Measurements from ENCODE around the gene RTL1. TPM values are rescaled to one million over a fixed set of nuclear protein-coding genes. Genes with fewer than 3 reads are reported as not detected.

RTL1 gene
- total and polyA plus RNA-seq, 2 of the 13 experiments (the other 11 are each of a cell fraction or from before 2014, with no cell fraction given): not detected

DNA sequence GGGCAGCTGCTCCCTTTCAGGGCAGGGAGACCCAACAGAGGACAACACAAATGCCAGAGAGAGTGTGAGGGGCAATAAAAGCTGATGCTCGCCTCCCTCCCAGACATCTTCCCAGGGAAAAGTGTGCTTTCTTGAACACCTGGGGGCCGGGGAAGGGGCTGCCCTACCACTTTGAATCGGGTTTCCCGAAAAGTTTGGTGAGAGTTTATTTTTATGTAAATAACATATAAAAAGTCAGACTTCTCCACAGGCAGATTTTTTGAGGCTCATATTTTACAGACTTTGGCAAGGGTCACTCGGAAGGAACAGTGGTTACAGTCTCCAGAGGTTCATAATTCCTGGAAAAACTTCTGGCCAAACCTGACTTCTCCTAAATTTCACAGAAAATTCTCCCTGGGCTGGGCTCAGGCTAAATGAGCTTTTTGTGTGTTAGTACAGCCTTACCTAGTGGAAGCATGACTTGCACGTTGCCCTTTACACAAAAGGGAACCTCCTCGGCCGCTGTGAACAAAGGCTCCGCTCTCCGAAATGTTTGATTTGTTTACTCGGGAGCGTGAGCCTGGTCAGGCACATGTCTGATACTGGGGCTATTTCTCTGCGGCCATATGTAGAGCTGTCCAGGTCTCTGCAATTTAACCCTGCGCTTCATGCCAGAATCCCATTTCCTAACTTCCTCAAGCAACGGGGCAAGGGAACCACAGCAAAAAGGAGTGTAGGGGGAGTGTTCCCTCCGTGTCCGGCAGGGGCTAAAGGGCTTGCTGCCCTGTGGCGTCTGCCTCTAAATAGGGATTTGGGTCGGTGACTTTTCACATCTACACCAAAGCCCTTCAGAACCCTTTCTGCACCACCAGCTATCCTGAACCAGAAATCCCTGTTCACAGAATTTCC is 3.4 kb downstream of the RTL1 start (continued):
- TF ChIP-seq, protein P1, sequence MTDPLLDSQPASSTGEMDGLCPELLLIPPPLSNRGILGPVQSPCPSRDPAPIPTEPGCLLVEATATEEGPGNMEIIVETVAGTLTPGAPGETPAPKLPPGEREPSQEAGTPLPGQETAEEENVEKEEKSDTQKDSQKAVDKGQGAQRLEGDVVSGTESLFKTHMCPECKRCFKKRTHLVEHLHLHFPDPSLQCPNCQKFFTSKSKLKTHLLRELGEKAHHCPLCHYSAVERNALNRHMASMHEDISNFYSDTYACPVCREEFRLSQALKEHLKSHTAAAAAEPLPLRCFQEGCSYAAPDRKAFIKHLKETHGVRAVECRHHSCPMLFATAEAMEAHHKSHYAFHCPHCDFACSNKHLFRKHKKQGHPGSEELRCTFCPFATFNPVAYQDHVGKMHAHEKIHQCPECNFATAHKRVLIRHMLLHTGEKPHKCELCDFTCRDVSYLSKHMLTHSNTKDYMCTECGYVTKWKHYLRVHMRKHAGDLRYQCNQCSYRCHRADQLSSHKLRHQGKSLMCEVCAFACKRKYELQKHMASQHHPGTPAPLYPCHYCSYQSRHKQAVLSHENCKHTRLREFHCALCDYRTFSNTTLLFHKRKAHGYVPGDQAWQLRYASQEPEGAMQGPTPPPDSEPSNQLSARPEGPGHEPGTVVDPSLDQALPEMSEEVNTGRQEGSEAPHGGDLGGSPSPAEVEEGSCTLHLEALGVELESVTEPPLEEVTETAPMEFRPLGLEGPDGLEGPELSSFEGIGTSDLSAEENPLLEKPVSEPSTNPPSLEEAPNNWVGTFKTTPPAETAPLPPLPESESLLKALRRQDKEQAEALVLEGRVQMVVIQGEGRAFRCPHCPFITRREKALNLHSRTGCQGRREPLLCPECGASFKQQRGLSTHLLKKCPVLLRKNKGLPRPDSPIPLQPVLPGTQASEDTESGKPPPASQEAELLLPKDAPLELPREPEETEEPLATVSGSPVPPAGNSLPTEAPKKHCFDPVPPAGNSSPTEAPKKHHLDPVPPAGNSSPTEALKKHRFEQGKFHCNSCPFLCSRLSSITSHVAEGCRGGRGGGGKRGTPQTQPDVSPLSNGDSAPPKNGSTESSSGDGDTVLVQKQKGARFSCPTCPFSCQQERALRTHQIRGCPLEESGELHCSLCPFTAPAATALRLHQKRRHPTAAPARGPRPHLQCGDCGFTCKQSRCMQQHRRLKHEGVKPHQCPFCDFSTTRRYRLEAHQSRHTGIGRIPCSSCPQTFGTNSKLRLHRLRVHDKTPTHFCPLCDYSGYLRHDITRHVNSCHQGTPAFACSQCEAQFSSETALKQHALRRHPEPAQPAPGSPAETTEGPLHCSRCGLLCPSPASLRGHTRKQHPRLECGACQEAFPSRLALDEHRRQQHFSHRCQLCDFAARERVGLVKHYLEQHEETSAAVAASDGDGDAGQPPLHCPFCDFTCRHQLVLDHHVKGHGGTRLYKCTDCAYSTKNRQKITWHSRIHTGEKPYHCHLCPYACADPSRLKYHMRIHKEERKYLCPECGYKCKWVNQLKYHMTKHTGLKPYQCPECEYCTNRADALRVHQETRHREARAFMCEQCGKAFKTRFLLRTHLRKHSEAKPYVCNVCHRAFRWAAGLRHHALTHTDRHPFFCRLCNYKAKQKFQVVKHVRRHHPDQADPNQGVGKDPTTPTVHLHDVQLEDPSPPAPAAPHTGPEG (CRISPR knock-in tag; IDR thresholded peaks at IDR 0.05): 0 out of 2 replicates have a peak, but pooled peaks have one; percentile 46
- TF ChIP-seq, protein P2, sequence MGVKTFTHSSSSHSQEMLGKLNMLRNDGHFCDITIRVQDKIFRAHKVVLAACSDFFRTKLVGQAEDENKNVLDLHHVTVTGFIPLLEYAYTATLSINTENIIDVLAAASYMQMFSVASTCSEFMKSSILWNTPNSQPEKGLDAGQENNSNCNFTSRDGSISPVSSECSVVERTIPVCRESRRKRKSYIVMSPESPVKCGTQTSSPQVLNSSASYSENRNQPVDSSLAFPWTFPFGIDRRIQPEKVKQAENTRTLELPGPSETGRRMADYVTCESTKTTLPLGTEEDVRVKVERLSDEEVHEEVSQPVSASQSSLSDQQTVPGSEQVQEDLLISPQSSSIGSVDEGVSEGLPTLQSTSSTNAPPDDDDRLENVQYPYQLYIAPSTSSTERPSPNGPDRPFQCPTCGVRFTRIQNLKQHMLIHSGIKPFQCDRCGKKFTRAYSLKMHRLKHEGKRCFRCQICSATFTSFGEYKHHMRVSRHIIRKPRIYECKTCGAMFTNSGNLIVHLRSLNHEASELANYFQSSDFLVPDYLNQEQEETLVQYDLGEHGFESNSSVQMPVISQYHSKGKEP (CRISPR knock-in tag; IDR thresholded peaks at IDR 0.05): no peak
- TF ChIP-seq, protein P3, sequence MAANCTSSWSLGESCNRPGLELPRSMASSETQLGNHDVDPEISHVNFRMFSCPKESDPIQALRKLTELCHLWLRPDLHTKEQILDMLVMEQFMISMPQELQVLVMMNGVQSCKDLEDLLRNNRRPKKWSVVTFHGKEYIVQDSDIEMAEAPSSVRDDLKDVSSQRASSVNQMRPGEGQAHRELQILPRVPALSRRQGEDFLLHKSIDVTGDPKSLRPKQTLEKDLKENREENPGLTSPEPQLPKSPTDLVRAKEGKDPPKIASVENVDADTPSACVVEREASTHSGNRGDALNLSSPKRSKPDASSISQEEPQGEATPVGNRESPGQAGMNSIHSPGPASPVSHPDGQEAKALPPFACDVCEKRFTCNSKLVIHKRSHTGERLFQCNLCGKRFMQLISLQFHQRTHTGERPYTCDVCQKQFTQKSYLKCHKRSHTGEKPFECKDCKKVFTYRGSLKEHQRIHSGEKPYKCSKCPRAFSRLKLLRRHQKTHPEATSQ (CRISPR knock-in tag; IDR thresholded peaks at IDR 0.05; ENCODE audit: borderline replicate concordance): 0 out of 2 replicates have a peak, but pooled peaks have one; percentile 48
- TF ChIP-seq HOXA3 (CRISPR knock-in tag; IDR thresholded peaks at IDR 0.05) (peak; percentile 67), ZNF451 (CRISPR knock-in tag; IDR thresholded peaks at IDR 0.05) (peak; percentile 42; the same call in 1 of the 2 replicates), ZNF430 (CRISPR knock-in tag; IDR thresholded peaks at IDR 0.05) (peak; percentile 31; the same call in 1 of the 2 replicates), NCOA2 (CRISPR knock-in tag; IDR thresholded peaks at IDR 0.05) (peak; percentile 51), CBX1 (IDR thresholded peaks at IDR 0.05; ENCODE audit: low read depth) (no peak), ZNF883 (CRISPR knock-in tag; IDR thresholded peaks at IDR 0.05; ENCODE audit: not compliant biosample characterization) (no peak), ZNF605 (CRISPR knock-in tag; IDR thresholded peaks at IDR 0.05) (0 out of 2 replicates have a peak, but pooled peaks have one; percentile 33)
- TF ChIP-seq, protein P4, sequence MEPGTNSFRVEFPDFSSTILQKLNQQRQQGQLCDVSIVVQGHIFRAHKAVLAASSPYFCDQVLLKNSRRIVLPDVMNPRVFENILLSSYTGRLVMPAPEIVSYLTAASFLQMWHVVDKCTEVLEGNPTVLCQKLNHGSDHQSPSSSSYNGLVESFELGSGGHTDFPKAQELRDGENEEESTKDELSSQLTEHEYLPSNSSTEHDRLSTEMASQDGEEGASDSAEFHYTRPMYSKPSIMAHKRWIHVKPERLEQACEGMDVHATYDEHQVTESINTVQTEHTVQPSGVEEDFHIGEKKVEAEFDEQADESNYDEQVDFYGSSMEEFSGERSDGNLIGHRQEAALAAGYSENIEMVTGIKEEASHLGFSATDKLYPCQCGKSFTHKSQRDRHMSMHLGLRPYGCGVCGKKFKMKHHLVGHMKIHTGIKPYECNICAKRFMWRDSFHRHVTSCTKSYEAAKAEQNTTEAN (CRISPR knock-in tag; conservative IDR thresholded peaks at IDR 0.05): peak; percentile 80; the same call in 1 of the 2 replicates
- TF ChIP-seq, protein P5, sequence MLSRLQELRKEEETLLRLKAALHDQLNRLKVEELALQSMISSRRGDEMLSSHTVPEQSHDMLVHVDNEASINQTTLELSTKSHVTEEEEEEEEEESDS (CRISPR knock-in tag; IDR thresholded peaks at IDR 0.05; ENCODE audit: borderline replicate concordance): 0 out of 2 replicates have a peak, but pooled peaks have one; percentile 75
- TF ChIP-seq, protein P6, sequence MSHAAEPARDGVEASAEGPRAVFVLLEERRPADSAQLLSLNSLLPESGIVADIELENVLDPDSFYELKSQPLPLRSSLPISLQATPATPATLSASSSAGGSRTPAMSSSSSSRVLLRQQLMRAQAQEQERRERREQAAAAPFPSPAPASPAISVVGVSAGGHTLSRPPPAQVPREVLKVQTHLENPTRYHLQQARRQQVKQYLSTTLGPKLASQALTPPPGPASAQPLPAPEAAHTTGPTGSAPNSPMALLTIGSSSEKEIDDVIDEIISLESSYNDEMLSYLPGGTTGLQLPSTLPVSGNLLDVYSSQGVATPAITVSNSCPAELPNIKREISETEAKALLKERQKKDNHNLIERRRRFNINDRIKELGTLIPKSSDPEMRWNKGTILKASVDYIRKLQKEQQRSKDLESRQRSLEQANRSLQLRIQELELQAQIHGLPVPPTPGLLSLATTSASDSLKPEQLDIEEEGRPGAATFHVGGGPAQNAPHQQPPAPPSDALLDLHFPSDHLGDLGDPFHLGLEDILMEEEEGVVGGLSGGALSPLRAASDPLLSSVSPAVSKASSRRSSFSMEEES (CRISPR knock-in tag; IDR thresholded peaks at IDR 0.05): peak; percentile 70
